Naive thymus-derived CD8-positive, alpha-beta T cell (primary cell): ENCODE measurements around the gene ARSK. TPM values are rescaled to one million over a fixed set of nuclear protein-coding genes. Genes with fewer than 3 reads are reported as not detected.

Experiments
- ATAC-seq, 2 donors: fragments of 150-1000 bp; cut with Tn5 transposase in 1 of 2; sonication (Bioruptor Pico), chemical (Tn5 transposase) in 1 of 2; 1 replicate in 1 of 2; 2 replicates in 1 of 2; pipeline ENCODE4 v1.10.0; 2021; ENCODE audit warnings: mild to moderate bottlenecking in 2 of 2, moderate library complexity in 2 of 2
- POLR2A ChIA-PET: fragments of 350-600 bp; sonication (Branson Sonifier 250); formaldehyde crosslinking; loops from one replicate; lab custom pipeline; 2021; ENCODE audit warnings: antibody characterized with exemption; lab: Charles Lee
- DNase-seq, 10 donors: peaks; one replicate each; pipeline versions ENCODE4 v3.0.0 to v3.0.0-alpha.2; 2020 to 2022
- H3K27ac Mint-ChIP-seq, 10 donors: one replicate each; pipeline ENCODE4 v1.8.0; 2020 to 2022; ENCODE audit warnings: mild to moderate bottlenecking in 10 of 10, mixed read lengths in 10 of 10, moderate library complexity in 4 of 10, inconsistent platforms in 1 of 10
- H3K27me3 Mint-ChIP-seq, 5 donors: one replicate each; pipeline ENCODE4 v1.8.0; 2021 to 2022; ENCODE audit warnings: mixed read lengths in 5 of 5
- H3K36me3 Mint-ChIP-seq, 3 donors: one replicate each; pipeline ENCODE4 v1.8.0; 2020 to 2022; ENCODE audit warnings: mixed read lengths in 3 of 3, mild to moderate bottlenecking in 2 of 3, inconsistent platforms in 1 of 3
- H3K4me1 Mint-ChIP-seq, 4 donors: one replicate each; pipeline ENCODE4 v1.8.0; 2021 to 2022; ENCODE audit warnings: mixed read lengths in 4 of 4
- H3K4me3 Mint-ChIP-seq, 10 donors: one replicate each; pipeline ENCODE4 v1.8.0; 2020 to 2022; ENCODE audit warnings: mild to moderate bottlenecking in 10 of 10, mixed read lengths in 10 of 10, moderate library complexity in 6 of 10, inconsistent platforms in 1 of 10
- H3K9me3 Mint-ChIP-seq, 9 donors: one replicate each; pipeline ENCODE4 v1.8.0; 2020 to 2022; ENCODE audit warnings: mixed read lengths in 9 of 9, mild to moderate bottlenecking in 3 of 9, inconsistent platforms in 1 of 9, moderate library complexity in 1 of 9
- polyA plus RNA-seq, 3 donors: library from polyadenylated mRNA; unstranded; fragments of 300-500 nt; fragmentation: Illumina TruSeq; gene quantifications; one replicate each; pipeline ENCODE4 v1.2.3, GENCODE V29; 2021
- total RNA-seq, 8 experiments: library from RNA in 2 of 8; stranded (reverse) in 2 of 8; gene quantifications; one replicate each; pipeline ENCODE4 v1.2.3 and lab custom pipeline; 2021 to 2026

The ARSK gene
- 1 to 10 TPM; 7.1 to 7.2 TPM for total RNA-seq
- 10 to 100 TPM in 2 of 3 donors, 1 to 10 TPM in 1; 9.0 to 12.9 (median 11.4) TPM for polyA plus RNA-seq
- total RNA-seq (lab: John Stamatoyannopoulos, UW), result 6.0 to 13.0 (median 7.8) reads per million in 6 experiments

- Mint-ChIP-seq H3K4me1 (peaks cover 20 to 47% (median 45%) of the 10 kb centered on the region in 4 donors), H3K27ac (peak within 1 kb of the TSS; percentile 81 to 99 (median 98)), H3K36me3 (peaks cover 5 to 21% (median 9%) of the 10 kb centered on the region in 3 donors), H3K4me3 (peak within 1 kb of the TSS; percentile 89 to 100 (median 97)), H3K9me3 (no peaks in the 10 kb centered on the region), H3K27me3 (no peaks in the 10 kb centered on the region)
- peak; percentile 76 to 98 (median 92) for DNase-seq
- POLR2A ChIA-PET, result interaction anchor here (0.6 to 1.5 kb wide), 6 partner anchors 66 to 315 kb away, joined by 3 to 10 read pairs (median 3); partner anchors contain the start of genes RFESD and RHOBTB3
- peak; percentile 85 to 90 for ATAC-seq
Measured at GRCh38 chr5:95554647-95555548, at the start of gene ARSK, which contains the start of gene SKIC3. Gene ARSK (plus strand): TSS chr5:95555101. CDS start chr5:95555279, 178 bp downstream. Gene SKIC3 (minus strand): TSS chr5:95554977. CDS start chr5:95547150, 7,827 bp downstream.

GRCh38 chr5:95508550-95508949, 46.4 kb upstream of the ARSK start:
- H3K36me3 Mint-ChIP-seq, result peaks cover 8 to 86% (median 43%) of the 10 kb centered on the region in 3 donors
- peaks cover 0 to 2% (median 0%) of the 10 kb centered on the region in 4 donors for H3K4me1 Mint-ChIP-seq
- peak overlapping the region in 6 of 10 donors; percentile 1 to 67 (median 25) for H3K27ac Mint-ChIP-seq
- H3K9me3 Mint-ChIP-seq, result no peaks in the 10 kb centered on the region
- no peak for DNase-seq
- POLR2A ChIA-PET, result no interaction called here
- ATAC-seq, result no peak
- no peak overlapping the region for H3K4me3 Mint-ChIP-seq
- no peaks in the 10 kb centered on the region for H3K27me3 Mint-ChIP-seq

- H3K9me3 Mint-ChIP-seq, result no peaks in the 10 kb centered on the region
- H3K27ac Mint-ChIP-seq, result no peak overlapping the region
- peaks cover 6 to 90% (median 45%) of the 10 kb centered on the region in 3 donors for H3K36me3 Mint-ChIP-seq
- DNase-seq (no peak), ATAC-seq (no peak)
- POLR2A ChIA-PET, result no interaction called here
- H3K27me3 Mint-ChIP-seq, result no peaks in the 10 kb centered on the region
- H3K4me3 Mint-ChIP-seq, result no peak overlapping the region
- peaks cover 0 to 2% (median 0%) of the 10 kb centered on the region in 4 donors for H3K4me1 Mint-ChIP-seq
Measured at GRCh38 chr5:95511606-95512005, 43.3 kb upstream of the ARSK start.

GRCh38 chr5:95518417-95518816, 36.5 kb upstream of the ARSK start:
- DNase-seq (no peak), ATAC-seq (no peak)
- POLR2A ChIA-PET, result no interaction called here
- Mint-ChIP-seq H3K36me3 (peaks cover 12 to 85% (median 46%) of the 10 kb centered on the region in 3 donors), H3K4me1 (peaks cover 0 to 1% (median 0%) of the 10 kb centered on the region in 4 donors), H3K4me3 (no peak overlapping the region), H3K27ac (peak overlapping the region in 1 of 10 donors; percentile 34), H3K9me3 (no peaks in the 10 kb centered on the region), H3K27me3 (no peaks in the 10 kb centered on the region)

GRCh38 chr5:95519151-95519550, 35.8 kb upstream of the ARSK start:
- Mint-ChIP-seq H3K27me3 (no peaks in the 10 kb centered on the region), H3K4me1 (peaks cover 0 to 1% (median 0%) of the 10 kb centered on the region in 4 donors), H3K9me3 (no peaks in the 10 kb centered on the region), H3K27ac (no peak overlapping the region), H3K4me3 (no peak overlapping the region), H3K36me3 (peaks cover 12 to 84% (median 45%) of the 10 kb centered on the region in 3 donors)
- DNase-seq (no peak), ATAC-seq (no peak)
- POLR2A ChIA-PET, result no interaction called here

GRCh38 chr5:95519681-95520080, 35.2 kb upstream of the ARSK start:
- no peak overlapping the region for H3K27ac Mint-ChIP-seq
- peaks cover 0 to 1% (median 0%) of the 10 kb centered on the region in 4 donors for H3K4me1 Mint-ChIP-seq
- no peaks in the 10 kb centered on the region for H3K27me3 Mint-ChIP-seq
- ATAC-seq (no peak), DNase-seq (no peak)
- H3K9me3 Mint-ChIP-seq, result no peaks in the 10 kb centered on the region
- POLR2A ChIA-PET, result no interaction called here
- H3K4me3 Mint-ChIP-seq, result no peak overlapping the region
- peaks cover 12 to 84% (median 44%) of the 10 kb centered on the region in 3 donors for H3K36me3 Mint-ChIP-seq

GRCh38 chr5:95520206-95520605, 34.7 kb upstream of the ARSK start:
- Mint-ChIP-seq H3K36me3 (peaks cover 12 to 84% (median 43%) of the 10 kb centered on the region in 3 donors), H3K27ac (peak overlapping the region in 1 of 10 donors; percentile 54), H3K4me3 (no peak overlapping the region), H3K9me3 (no peaks in the 10 kb centered on the region), H3K4me1 (peaks cover 0 to 1% (median 0%) of the 10 kb centered on the region in 4 donors), H3K27me3 (no peaks in the 10 kb centered on the region)
- POLR2A ChIA-PET, result no interaction called here
- DNase-seq, result no peak
- ATAC-seq, result no peak

GRCh38 chr5:95524423-95524822, 30.5 kb upstream of the ARSK start:
- Mint-ChIP-seq H3K27ac (peak overlapping the region in 1 of 10 donors; percentile 24), H3K9me3 (no peaks in the 10 kb centered on the region), H3K27me3 (no peaks in the 10 kb centered on the region), H3K4me1 (peaks cover 0 to 2% (median 0%) of the 10 kb centered on the region in 4 donors), H3K36me3 (peaks cover 9 to 88% (median 40%) of the 10 kb centered on the region in 3 donors), H3K4me3 (no peak overlapping the region)
- DNase-seq (no peak), ATAC-seq (no peak)
- POLR2A ChIA-PET, result no interaction called here

- H3K4me3 Mint-ChIP-seq, result no peak overlapping the region
- H3K27me3 Mint-ChIP-seq, result no peaks in the 10 kb centered on the region
- H3K9me3 Mint-ChIP-seq, result no peaks in the 10 kb centered on the region
- H3K27ac Mint-ChIP-seq, result peak overlapping the region in 1 of 10 donors; percentile 27
- no peak for DNase-seq
- POLR2A ChIA-PET, result no interaction called here
- no peak for ATAC-seq
- peaks cover 5 to 81% (median 33%) of the 10 kb centered on the region in 3 donors for H3K36me3 Mint-ChIP-seq
- peaks cover 0 to 2% (median 0%) of the 10 kb centered on the region in 4 donors for H3K4me1 Mint-ChIP-seq
Measured at GRCh38 chr5:95526871-95527270, 28.0 kb upstream of the ARSK start.

- DNase-seq (no peak), ATAC-seq (no peak)
- Mint-ChIP-seq H3K27ac (no peak overlapping the region), H3K36me3 (peaks cover 5 to 84% (median 29%) of the 10 kb centered on the region in 3 donors), H3K9me3 (no peaks in the 10 kb centered on the region), H3K4me1 (peaks cover 0 to 7% (median 2%) of the 10 kb centered on the region in 4 donors), H3K4me3 (no peak overlapping the region), H3K27me3 (no peaks in the 10 kb centered on the region)
- POLR2A ChIA-PET, result no interaction called here
Measured at GRCh38 chr5:95528565-95528964, 26.3 kb upstream of the ARSK start.

- Mint-ChIP-seq H3K4me1 (peaks cover 0 to 18% (median 13%) of the 10 kb centered on the region in 4 donors), H3K27me3 (no peaks in the 10 kb centered on the region), H3K27ac (no peak overlapping the region), H3K36me3 (peaks cover 11 to 85% (median 34%) of the 10 kb centered on the region in 3 donors), H3K9me3 (no peaks in the 10 kb centered on the region), H3K4me3 (no peak overlapping the region)
- DNase-seq (no peak), ATAC-seq (no peak)
- POLR2A ChIA-PET, result no interaction called here
Measured at GRCh38 chr5:95530416-95530815, 24.5 kb upstream of the ARSK start.

- no peak overlapping the region for H3K27ac Mint-ChIP-seq
- no peak for DNase-seq
- no peak for ATAC-seq
- H3K4me3 Mint-ChIP-seq, result no peak overlapping the region
- H3K9me3 Mint-ChIP-seq, result no peaks in the 10 kb centered on the region
- peaks cover 0 to 18% (median 12%) of the 10 kb centered on the region in 4 donors for H3K4me1 Mint-ChIP-seq
- POLR2A ChIA-PET, result interaction anchor here (0.6 kb wide), 1 partner anchor 8 kb away, joined by 4 read pairs; no protein-coding TSS in a partner anchor
- no peaks in the 10 kb centered on the region for H3K27me3 Mint-ChIP-seq
- H3K36me3 Mint-ChIP-seq, result peaks cover 11 to 85% (median 35%) of the 10 kb centered on the region in 3 donors
Measured at GRCh38 chr5:95531491-95531890, 23.4 kb upstream of the ARSK start.

- Mint-ChIP-seq H3K27ac (no peak overlapping the region), H3K4me1 (peaks cover 0 to 23% (median 12%) of the 10 kb centered on the region in 4 donors), H3K9me3 (no peaks in the 10 kb centered on the region), H3K27me3 (no peaks in the 10 kb centered on the region), H3K36me3 (peaks cover 11 to 85% (median 37%) of the 10 kb centered on the region in 3 donors), H3K4me3 (no peak overlapping the region)
- POLR2A ChIA-PET, result no interaction called here
- no peak for DNase-seq
- ATAC-seq, result no peak
Measured at GRCh38 chr5:95532415-95532814, 22.5 kb upstream of the ARSK start.
